ENCODE measurements around the gene NPHS2.

DNA sequence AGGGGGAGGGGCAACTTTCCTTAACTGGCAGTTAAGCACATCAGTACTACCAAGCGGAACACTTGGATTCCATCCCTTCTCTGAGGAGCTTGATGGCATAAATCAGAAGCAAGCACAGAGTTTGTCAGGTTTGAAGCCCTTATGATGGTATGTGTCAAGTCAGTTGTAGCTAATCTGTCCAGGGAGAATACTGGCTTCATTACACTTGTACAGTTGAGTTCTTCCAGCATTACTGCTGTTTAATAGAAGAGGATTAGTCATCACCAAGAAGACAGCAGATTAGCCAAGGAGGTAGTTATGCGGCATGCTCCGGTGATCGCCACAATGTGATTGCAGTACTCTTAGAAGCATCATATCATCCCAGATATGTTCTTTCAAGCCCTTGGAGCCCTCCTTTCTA lies 13.8 kb upstream of the NPHS2 start:
- TF ChIP-seq CTCF (IDR thresholded peaks at IDR 0.05) (no peak), POLR2A (IDR thresholded peaks at IDR 0.05; ENCODE audit: low read depth) (no peak), POLR2AphosphoS5 (IDR thresholded peaks at IDR 0.05) (no peak), EP300 (IDR thresholded peaks at IDR 0.05) (no peak)

All from esophagus muscularis mucosa (tissue), 4 donors.